HG03457 (cell line): ENCODE results near the gene CSMD2.
A peak's percentile ranks its signal among the peaks of the same experiment; 100 is the strongest.

ENCODE experiments used
- ATAC-seq: cut with Tn5 transposase; IDR thresholded peaks from one replicate; pipeline ENCODE4 v1.9.1; 2021; ENCODE audit warnings: moderate number of reproducible peaks; ENCODE audit not compliant: unreplicated experiment

Gene CSMD2

DNA sequence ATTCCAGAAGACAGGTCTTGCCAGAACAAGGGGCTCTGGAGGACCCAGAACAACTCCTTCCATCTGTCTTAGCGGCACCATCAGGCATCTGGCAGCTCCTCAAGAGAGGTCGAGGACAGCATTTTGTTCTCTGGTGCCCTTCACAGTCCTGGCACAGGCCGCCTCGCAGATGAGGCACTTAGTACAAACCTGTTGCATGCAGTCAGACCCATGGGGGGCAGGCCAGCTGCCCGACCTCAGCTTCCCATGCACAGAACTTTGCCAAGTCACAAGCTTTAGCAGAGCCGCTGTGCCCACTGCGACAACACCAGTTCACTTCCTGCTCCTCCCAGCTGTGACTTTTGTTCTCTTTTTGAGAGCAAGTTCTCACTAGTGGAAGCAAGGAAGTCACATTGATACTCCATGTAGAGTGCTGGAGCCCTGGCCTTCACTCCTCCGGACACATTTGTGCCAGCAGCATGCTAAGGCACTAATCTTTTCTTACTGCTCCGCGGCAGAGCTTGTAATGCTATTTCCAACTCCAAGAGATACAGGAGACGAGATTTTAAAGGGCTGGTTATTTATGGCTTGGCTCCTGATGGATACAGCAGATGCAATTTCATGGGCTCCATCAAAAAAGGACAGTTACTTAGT, 256.6 kb downstream of the CSMD2 start:
- no peak for ATAC-seq

DNA sequence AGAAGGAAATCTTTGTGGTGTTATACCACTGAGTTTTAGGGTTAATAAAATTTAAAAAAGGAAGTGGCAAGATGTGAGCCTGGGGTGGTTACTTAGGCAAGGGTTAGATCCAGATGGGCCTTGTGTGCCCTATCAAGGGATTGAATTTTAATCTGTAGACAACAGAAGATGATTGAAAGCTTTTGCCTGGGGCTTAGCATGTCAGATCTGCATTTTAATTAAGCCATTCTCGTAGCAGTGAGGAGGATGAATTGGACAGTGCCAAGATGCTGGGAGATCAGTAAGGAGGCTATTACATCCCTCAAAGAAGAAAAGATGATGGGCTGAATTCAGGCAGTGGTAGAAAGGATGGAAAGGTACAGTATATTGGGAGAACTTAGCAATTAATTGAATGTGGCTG, 258.9 kb downstream of the CSMD2 start:
- no peak for ATAC-seq

DNA sequence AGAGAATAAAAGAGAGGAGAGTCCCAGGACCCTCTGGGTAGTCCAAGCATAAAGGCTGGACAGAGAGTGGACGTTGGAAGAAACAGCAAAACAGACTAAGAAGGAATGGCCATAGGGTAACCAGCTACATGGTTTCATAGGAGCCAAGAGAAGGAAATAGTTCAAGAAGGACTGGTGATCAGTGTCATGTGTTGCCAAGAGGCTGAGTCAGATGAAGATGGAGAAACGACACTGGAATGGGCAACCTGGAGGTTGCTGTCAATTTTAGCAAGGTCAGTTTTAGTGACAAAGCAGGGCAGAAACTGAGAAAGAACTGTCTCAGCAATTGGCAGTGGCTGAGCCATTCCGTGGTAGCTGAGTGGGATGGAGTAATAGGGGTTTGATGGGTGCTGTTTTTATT, 259.8 kb downstream of the CSMD2 start:
- ATAC-seq: no peak

DNA sequence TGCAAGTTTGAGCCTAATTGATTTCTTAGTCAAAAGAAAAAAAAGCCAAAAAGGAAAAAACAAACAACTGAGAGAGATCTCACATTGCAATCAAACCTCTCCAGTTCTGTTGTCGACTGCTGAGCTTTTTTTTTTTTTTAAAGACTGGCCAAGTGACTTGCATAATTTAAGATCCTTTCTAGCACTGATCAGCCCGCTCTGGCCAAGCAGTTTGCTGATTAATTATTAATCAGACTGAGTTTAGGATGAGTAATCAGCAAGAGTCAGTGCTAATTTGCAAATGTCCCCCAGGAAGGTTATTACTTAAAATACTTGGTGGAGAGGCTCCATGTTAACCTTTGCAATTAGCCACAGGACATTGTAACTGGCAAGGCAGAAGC, 261.8 kb downstream of the CSMD2 start:
- peak; percentile 45 for ATAC-seq

DNA sequence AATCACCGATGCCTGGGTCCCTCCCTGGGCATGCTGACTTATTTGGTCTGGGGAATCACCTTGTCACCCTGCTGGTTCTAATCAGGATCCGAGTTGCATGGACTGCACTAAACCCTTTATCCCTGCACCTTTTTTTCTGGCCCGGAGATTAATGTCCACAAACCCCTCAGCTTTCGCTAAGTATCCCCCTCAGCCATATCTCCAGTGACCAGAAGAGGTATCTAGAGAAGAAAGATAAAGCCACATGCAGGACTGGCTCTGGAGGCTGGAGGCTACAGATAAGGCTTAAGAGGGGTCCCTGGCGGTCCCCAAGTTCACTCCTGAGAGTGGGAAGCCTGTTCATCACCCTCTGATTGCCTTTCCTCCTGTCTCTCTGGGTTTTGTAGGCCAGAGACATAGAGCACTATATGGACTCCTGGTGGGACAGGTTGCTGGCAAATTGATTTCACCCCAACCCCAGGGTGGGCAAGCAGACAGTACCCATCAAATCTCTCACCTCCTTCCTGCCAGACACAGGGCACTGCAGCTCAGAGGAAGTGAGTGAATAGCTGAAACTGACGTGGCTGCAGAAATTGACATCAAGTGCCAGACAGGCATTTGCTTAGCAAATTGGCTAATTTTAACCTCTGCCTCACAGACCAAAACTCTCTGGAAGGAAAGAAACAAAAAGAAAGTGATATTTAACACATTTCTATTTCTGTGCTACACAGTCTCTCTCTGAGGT, 262.4 kb downstream of the CSMD2 start:
- peak; percentile 79 for ATAC-seq

DNA sequence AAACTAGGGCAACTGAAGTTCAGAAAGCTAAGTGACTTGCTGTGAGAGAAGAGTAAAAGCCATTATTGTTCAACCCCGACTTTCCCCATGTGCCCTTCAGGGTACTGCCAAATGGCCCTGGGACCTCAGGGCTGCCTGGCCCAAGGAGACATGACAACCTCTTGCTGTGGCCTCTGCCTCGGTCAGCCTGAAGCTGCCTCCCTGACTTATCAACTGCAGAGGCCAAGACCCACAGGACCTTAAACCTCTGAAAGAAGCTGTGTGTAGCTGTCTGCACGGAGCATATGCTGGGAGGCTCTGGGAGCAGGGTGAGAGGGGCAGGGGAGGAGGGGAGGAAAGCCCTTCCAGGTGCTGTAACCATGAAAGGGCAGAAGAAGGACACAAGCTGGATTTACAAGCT, 265.3 kb downstream of the CSMD2 start:
- no peak for ATAC-seq

DNA sequence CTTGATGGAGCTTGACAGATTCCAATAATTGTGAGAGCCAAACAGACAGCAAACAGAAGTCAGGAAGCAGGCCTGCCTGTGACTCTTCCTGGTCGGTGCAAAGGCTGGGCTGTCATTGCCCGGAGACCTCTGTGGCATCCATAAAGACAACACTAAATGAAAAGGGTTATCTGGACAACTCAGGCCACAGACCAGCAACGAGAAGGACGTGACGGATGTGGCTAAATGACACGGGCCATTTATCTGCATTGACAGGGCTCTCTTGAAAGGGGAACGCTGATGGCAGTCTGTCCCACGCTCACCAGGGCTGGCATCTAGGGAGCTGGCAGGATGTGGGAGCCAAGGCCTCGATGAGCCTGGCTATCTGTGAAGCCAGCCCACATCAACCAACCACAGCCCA, 266.1 kb downstream of the CSMD2 start:
- ATAC-seq: no peak

DNA sequence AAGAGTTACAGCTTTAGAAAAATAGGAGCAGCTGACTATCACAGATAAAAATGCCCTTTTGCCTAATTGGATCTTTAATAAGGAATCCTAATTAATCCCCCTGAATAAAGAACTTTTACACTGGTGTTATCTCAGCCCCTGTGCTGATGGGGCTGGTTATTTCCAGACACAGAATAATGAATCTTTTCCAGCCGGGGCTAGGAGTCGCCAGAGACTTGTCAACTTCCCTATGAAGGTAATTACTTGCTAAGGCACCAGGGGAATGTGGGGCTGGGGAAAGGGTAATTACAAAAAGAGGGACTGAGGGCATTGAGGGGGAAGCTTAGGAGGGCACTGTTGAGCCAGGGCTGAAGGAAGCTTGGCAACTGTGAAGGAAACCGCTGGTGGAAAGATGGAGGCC, 266.6 kb downstream of the CSMD2 start:
- no peak for ATAC-seq

DNA sequence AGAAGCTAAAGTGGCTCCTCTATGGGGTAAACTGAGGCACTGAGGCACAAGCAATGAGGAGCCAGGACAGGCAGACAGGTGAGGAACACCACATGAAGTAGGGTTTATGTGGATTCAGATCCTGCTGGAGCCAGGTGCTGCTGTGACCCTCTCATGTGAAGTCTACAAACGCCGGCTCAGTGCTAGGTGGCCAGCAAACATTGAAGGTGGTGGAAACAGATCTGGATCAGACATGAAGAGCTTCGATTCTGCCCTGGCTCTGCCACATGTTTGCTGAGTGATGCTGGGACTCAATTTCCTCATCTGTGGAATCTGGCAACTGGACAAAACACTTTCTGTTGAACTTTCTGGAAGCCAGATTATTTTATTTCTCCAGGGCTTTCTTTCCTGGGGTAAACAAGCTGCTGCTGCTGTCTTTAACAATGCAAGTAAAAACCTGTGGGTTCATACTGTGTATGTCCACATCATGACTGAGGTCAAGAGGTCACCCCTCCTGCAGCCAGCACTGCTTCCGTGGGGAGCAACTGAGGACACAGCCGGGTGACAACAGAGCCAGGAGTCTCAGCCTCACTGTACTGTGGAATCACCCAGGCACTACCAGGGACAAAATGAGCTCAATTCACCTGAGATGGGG, 267.8 kb downstream of the CSMD2 start:
- ATAC-seq: no peak

DNA sequence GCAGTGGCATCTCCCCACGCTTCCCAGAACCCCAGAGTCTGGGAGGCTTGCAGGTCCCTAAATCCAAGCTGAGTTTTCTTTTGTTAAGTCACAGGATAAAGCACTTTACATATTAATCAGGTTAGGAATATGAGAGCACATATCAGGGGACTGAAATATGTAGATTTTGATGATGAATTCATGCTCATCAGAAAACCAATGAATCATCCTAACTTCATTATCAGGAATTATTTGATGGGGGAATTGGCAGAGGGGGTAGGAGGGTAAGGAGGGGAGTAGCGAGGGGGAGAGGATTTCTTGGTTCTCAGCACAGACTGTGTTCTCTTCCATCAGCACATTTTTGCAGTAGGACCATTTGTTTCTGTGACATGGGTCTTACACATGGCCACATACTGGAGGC, 269.1 kb downstream of the CSMD2 start:
- ATAC-seq: no peak

DNA sequence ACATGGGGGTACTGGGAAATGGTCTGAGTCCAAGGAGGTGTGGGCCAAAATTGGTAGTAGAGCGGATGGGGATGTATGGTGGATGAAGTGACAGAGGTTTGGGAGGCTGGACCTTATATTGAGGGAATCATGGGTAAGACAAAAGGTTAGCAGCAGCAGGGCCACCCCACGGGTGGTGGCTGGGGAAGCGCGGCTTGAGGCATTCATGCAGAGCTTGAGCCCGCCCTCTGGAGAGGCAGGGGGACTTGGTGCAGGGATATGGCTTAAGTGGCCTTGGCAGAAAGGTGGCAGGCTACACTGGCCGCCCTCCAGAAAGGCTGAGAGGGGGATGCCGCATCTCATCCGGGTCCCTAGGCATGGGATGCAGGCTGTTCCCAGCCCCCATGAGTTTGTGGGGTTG, 269.6 kb downstream of the CSMD2 start:
- no peak for ATAC-seq

DNA sequence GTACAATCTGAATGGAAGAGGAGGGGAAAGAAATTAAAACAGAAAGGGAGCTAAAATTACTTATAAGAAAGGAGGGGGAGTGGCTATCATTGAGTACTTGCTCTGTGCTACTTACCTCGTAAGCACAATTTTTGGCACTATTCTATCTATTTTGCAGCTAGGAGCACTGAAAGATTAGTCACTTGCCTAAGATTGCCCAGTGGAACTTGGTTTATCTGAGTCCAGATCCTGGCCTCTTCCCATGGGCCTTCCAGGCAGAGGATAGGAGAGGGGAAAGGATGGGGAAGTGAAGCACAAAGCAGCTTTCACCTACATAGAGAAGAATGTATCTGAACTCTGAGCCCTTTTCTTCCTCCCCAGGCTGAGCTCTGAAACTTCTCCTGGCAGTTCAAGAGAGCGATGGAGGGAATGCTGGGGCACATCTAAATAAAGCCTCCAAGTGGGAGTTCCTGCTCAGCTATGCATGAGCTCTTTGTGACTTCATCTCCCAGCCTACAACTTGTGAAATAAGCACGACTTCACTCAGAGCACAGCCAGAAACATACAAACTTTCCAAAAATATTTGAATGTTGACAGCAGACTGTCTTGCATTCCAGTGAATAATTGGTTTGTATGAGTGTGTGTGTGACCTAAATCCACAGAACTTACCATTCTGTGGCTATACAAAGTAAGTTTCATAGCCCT, 271.7 kb downstream of the CSMD2 start:
- no peak for ATAC-seq

DNA sequence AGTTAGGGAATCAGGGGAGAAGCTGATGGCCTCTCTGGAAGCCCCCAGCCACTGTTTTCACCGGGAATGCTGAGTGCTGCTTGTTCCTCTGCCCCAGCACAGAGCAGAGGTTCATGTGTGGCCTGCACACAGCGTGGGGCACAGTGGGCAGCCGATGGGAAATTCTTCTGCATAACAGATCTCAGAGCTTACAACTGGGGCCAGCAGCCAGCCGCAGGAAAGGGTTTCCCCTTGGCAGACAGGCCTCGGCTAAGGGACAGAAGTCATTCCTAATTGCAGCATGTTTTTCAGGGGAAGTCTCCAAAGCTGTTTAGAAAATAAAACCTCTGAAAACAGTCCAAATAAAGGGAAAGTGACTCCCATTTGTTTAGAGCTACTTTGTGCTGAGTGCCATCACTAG, 278.5 kb downstream of the CSMD2 start:
- ATAC-seq: no peak

DNA sequence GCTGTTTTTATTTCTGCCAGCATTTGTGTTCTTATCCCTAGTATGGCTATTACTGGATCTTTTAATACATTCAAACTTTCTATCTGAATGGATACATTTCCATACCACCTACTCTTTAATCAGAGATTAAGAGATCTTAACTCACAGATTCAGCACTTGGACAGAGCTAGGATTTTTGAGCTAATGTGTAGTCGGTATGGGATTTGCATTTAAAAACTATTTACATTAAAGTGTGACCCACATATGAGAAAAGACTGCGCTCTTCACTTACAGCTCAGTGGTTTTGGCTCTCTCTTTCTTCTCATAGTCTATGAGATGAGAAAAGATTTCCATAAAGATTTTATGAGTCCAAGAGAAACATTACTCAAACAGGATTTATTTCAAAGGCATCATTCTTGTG, 284.7 kb downstream of the CSMD2 start:
- ATAC-seq: no peak

DNA sequence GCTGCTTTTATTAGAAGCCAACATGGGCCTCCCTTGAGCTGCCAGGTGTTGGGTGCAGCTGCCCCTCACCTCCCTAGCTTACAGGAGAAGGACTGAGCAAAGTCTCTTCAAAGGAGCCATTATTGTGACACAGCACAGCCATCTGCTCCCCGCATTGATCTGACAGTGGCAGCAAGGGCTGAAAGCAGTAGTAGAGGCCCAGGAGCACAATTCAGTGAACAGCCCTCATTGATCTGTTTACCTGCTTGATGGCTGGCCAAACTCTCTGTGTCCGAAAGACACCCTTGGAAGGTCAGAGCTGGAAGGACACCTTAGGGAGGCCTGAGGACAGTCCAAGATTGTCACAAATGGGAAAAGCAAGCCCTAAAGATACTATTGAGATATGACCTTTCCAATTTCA, 286.6 kb downstream of the CSMD2 start:
- no peak for ATAC-seq

DNA sequence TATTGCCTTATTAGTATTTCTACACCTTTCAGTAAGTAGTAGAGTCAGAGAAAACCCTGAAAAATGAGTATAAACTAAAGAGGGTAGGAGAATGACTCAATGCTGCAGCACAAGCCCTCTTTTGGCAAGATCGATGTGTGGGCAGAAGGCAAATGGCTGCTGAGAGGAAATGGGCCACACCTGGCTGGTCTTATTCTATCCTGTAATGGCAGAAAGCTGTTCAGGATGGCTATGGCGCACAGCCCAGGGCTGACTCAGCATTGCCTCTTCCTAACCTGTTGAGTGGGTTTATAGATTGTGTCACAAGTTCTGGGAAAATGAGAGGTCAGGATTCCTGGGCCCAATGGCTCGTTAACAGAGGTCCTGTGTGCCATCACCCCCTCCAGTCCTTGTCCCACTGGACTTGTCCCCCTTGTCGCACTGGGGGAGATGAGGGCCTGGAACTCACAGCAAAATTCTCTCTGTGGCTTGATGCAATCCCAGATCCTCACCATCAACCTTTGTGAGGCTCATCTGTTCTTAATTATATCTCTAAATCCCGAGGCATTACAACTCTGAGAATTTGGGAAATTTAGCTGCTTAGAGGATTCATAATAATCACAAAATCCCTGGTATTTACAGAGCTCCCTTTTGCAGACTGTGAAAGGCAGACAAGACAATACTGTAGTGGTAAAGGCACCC, 287.9 kb downstream of the CSMD2 start:
- ATAC-seq: no peak

DNA sequence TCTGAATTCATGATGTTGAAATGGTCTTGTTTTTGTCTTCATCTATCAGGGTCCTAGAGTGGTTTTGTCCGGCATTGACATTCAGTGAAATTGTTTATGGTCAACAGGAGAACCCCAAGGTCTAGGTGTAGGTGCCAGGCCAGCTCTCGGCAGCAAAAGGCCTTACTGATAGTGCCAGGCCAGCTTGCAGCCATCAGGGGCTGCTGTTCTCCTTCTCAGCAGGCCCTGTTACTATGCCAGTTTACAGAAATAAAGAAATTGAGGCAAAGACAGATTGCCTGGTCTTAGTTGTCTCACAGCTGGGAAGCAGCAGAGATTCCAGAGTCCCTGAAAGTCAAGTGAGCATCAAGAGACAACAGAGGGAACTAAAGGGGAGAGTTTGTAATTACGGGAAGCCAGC, 289.2 kb downstream of the CSMD2 start:
- no peak for ATAC-seq

DNA sequence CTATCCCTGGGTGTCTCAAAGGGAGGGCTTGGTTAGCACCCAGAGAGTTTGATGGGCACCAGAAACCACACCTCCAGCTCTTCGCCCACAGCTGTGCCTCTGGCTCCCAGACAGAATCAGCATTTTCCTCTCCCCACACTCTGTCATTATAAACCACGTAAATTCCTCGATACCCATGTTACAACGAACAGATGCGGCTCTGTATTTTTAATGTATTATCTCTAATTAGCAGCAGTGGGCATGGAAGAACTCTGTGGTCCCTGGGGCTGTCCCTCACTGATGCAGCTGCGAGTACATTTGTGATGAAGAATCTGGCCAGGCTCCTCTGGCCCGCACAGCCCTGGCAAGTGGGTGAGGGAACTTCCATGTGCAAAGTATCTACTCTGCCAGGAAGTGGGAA, 290.4 kb downstream of the CSMD2 start:
- no peak for ATAC-seq

DNA sequence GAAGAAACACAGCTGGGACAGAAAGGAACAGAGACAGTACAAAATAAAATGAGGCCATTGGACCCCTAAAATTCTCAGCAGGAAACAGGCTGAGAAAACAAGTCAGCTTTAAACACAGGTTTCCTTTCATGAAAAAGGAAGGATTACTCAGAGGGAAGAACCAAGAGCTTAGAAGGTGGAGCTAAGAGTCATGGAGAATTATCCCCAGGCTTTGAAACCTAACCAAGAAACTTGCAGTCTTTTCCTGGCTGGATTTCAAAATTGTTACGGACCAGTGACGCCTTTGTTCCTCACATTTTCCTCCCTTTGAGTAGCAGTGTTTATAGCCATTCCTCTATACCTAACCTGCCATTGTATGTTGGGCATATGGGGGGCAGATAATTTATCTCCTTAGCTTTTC, 292.3 kb downstream of the CSMD2 start:
- ATAC-seq: no peak

DNA sequence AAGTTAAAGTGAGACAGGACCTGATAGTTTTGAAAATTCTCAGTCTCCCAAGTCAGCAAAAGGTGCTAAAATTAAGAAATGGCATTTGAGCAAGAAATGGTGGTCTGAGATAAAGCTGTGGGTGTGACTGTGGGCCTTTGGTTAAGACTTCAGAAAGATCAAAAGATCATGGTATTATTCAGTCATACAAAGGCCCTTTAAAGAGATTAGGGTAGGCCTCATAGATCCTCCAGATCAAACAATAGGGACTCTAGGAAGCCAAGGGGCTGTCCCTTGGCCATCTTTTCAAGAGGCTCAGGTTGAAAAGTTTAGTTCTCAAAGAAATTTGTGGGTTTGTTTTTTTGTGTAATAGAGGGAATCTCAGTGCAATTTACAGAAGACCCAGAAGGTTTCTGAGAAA, 292.8 kb downstream of the CSMD2 start:
- no peak for ATAC-seq

DNA sequence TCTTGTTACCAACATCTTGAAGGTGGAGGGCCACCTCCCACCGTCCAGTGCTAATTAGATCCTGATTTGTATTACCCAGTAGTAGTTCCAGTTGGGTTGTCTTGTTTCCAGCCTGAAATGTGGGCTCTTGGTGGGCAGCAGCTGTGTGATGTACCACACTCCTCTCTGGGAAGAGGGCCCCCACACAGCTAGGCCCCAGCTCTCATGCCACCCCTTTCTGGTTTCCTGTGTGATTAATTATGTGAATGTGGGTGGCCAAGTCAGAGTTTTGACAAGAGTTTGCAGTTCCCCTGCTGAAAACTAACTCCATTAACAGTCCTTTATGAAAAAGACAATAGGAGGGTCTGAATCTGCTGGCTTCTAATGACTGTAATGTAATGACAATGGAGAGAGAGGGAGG, 297.3 kb downstream of the CSMD2 start:
- ATAC-seq: no peak
